GM21528 (cell line): ENCODE data around the gene CELF6.

ENCODE experiments used
- ATAC-seq: cut with Tn5 transposase; IDR thresholded peaks from one replicate; pipeline ENCODE4 v1.9.1; 2021; ENCODE audit warnings: mild to moderate bottlenecking, moderate library complexity; ENCODE audit not compliant: unreplicated experiment, low FRiP score

The CELF6 gene

DNA sequence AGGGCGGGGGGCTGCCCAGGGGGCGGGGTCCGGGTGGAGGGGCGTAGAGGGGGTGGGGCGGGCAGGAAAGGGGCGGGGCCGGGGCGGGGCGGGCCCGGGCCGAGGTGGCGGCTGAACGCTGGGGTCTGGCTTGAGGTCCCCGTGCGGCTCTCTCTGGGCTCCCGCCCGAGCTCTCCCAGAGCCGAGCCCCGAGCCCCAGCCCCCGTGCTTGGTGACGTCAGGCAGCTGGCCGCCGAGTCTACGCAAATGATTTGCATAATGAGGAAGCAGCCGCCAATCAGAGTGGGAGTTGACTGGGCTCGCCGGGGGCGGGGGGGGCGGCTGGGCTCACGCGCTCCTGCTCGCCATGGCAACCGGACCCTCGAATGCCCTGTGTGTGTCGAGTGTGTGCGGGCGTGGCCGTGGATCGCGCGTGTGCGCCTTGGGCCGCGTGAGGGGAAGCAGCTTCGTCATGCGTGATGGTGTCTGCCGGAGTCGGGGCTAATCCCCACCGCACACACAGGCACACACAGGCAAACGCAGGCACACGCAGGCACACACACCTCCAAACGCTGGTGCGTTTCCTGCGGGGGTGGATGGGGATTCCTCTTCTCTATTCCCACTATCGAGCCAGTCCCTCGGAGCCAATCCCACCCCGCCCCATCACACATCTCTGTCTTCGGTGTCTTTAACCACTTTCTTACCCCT lies at the start of gene CELF6:
CELF6 (minus strand) TSS at position 173 of the 687 bp plus-strand sequence. CDS start 283 bp downstream, outside the sequence.
- peak; percentile 49 for ATAC-seq

DNA sequence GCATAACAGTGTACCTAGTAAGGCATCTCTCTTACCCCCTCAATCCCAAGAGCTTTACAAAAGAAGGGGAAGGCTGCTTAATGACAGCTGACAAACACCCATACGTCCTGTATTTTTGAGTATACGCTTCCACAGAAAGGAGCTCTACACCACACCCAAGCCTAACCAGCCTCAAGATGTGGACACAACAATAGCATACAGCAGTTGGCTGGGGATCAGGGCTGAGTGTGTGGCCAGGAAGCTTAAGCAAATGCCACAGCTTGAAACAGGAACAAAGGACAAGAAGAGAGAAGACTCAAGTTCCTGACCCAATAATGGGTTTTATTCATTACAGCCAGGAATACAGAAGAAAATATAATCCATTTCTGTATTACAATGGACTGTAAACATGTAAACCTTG lies 48.9 kb upstream of the CELF6 start:
- no peak for ATAC-seq

- no peak for ATAC-seq
These were observed 48.4 kb upstream of the CELF6 start for GRCh38 chr15:72368325-72368724.

GRCh38 chr15:72365844-72366243 lies 45.9 kb upstream of the CELF6 start:
- peak; percentile 88 for ATAC-seq

DNA sequence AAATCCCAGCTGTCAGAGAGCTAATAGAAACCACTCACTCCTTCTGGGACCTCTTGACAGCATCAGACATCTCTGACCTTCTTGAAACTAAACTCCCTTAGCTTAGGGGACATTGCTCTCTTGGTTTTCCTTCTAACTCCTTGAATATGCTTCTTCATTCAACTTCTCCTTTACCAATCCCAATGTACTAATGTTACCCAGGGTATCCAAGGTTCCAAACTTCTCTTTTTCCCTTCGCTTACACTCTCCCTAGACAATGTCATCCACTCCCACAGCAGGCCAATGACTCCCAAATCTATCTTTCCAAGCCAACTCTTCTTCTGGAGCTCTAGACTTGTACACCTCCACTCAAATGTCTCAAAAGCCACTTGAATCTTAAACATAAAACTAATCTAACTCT lies 41.2 kb upstream of the CELF6 start:
- ATAC-seq: no peak

DNA sequence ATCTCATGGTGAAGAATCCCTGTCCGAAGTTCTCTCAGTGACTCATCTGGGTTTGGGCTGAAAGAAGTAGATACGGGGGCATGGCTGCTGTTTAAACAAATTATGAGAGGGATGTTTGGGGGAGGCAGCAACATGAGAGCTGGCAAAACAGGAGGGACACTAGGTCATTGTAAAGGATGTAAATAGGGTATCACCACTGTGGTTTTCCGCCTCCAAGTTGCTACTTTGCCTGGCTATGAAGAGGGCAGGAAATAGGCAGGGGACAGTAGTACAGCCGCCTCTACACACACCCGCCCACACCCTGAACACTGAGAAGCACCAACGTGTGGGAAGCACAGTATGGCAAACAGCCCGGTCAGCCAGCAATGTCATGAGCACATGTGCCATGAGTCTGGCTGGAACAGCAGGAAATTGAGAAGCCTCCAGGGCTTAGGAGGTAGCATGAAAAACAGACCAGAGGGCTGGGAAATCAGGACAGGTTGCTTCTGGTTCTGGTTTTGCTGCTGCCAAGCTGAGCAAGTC lies 38.8 kb upstream of the CELF6 start:
- ATAC-seq: no peak

DNA sequence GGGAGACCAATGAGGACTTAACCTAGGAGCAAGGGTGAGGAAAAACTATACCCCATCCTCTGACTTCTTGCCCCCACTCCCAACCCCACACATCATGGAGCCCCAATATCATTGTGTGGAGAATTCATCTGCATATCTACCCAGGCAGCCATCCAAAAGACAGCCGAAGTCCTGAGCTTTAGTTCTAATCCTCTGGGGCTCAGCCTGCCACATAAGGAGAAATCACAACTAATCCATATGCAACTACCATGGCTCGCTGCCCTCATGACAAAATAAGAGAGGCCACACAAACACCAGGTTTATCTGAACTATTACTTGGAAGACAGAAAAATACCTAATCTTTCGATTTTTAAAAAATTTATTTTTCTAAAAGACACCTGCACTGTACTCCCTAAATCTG lies 38.2 kb upstream of the CELF6 start:
- no peak for ATAC-seq

- no peak for ATAC-seq
These were observed 34.5 kb upstream of the CELF6 start for GRCh38 chr15:72354496-72354895.

GRCh38 chr15:72353266-72353665 lies 33.3 kb upstream of the CELF6 start:
- no peak for ATAC-seq

DNA sequence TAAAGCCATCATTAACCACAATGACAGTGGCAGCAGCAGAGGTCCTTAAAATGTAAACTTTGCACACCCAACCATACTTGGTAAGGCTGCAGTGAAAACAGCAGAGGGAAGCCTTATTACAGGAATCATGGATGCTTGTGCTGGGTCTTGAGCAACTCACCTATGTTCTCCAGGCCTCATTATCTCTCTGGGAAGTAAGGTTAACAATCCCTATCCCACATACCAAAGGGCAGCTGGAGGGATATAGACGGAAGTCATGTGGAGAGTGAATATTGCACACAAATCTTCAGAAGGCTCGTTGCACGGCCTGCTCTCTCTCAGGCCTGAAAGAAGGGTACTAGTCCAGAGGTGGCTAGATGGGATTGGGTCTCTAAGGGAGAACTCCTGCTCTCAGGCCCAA lies 25.8 kb upstream of the CELF6 start:
- ATAC-seq: no peak

DNA sequence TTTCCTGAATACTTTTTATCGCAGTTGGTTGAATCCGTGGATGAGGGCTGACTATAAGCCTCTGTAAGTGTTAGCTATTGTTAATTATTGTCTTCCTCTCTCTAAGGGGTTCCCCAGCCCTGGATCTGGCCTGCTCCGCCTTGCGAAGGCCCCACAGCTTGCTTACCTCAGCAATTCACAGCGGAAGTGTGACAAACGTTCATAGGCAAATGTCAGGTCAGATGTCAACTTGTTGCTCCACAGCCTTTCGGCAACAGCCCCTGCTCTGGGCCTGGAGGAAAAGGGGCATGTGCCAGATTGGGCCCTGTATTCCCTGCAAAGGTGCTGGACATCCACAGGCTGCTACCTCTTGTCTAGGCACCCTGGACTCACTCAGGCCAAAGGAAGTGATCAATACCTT lies 25.3 kb upstream of the CELF6 start:
- ATAC-seq: no peak

- ATAC-seq: no peak
These were observed 24.6 kb upstream of the CELF6 start for GRCh38 chr15:72344602-72345001.

DNA sequence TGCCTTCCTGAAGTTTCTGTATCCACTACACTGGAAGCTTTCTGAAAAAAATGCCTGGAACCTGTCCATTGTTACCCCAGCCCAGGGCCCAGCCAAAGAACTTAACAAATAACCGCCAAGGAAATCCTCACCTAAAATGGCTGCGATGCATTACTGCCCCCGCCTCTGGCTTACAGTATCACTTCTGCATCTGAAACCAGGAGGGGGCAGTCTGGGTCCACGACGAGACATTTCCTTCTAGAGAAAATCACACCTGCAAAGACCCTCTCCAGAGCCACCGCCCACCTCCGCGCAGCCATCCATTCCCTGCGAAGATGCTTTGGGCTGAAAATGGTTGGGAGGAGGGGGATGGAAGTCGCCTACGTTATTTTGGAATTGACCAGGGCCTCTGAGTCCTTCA lies 22.4 kb upstream of the CELF6 start:
- ATAC-seq: no peak

- ATAC-seq: no peak
These were observed 21.4 kb upstream of the CELF6 start for GRCh38 chr15:72341361-72341760.

DNA sequence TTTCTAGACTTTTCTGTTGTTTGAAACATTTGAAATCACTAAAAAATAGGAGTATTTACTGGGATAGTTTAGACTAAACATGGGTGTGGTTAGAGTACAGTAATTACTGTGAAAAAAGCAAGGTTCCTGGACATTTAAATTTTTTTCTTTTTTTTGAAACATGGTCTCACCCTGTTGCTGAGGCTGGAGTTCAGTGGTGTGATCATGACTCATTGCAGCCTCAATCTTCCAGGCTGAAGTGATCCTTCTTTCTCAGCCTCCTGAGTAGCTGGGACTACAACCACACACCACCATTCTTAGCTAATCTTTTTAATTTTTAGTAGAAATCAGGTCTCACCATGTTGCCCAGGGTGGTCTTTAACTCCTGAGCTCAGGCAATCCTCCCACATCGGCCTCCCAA lies 20.4 kb upstream of the CELF6 start:
- ATAC-seq: no peak

- no peak for ATAC-seq
These were observed 19.8 kb upstream of the CELF6 start for GRCh38 chr15:72339777-72340177.

DNA sequence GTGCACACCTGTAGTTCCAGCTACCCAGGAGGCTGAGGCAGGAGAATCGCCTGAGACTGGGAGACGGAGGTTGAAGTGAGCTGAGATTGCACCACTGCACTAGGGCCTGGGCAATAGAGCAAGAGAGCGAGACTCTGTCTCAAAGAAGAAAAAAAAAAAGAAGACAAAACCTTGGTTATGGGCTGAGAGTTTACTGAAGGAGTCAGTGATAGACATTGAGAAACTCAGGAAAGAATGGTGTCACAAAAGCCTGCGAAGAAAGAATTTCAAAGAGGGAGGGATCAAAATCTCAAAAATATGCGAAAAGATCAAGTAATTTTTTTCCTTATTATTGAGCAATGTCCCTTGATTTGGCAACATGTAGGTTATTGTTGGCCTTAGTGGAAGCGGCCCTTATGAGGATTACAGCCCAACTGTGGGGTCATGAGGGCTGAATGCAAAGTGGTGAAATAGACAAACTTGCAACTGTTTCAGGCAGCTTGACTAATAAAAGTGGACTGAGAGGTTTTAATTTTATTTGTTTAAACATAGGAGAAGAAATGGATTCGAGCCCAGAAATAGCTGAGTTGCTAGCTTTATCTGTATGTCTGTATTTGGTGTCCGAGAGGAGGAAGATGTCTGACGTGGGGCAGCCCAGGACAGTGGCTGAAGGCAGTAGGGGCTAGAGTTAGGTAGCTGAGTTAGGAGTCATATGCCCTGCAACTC lies 18.8 kb upstream of the CELF6 start:
- no peak for ATAC-seq

DNA sequence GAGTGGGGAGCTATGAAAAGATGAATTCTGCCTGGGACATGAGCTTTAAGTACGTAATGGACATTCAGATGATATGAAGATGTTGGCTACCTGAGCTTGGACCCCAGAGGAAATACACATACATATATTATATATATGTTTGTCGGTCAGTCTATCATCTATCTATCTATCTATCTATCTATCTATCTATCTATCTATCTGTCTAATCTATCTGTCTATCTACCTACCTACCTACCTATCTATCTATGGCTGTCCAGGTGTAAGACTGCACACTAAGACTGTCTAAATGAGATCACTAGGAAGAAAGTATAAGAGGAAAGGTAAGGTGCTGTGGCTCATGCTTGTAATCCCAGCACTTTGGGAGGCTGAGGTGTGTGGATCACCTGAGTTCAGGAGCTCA lies 18.2 kb upstream of the CELF6 start:
- ATAC-seq: no peak

DNA sequence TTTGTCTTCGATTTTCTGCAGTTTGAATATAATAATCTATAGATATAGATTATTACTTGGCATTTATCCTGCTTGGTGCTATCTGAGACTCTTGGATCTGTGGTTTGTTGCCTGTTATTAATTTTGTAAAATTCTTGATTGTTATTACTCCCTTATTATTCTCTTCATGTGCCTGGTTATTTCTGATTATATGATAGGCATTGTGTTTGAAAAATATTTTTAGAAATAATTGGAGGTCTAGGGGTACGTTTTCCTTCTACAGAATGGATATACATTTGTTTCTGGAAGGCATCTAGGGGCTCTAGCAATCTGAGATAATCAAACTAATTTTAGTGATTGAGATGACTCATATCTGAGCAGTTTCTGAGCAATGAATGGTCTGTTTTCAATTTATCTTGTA lies 14.9 kb upstream of the CELF6 start:
- no peak for ATAC-seq

- no peak for ATAC-seq
These were observed 11.1 kb upstream of the CELF6 start for GRCh38 chr15:72331021-72331420.

GRCh38 chr15:72323752-72324151 lies 3.8 kb upstream of the CELF6 start:
- no peak for ATAC-seq

GRCh38 chr15:72319360-72319984 lies 485 bp downstream of the CELF6 start:
- ATAC-seq: peak; percentile 9
